ENCODE results near the gene TMEM98.
"Not testable (repeated sequence)": the region's sequence is repeated elsewhere in the genome, so short reads cannot be mapped to it uniquely, and the experiment has no call there.

The TMEM98 gene

DNA sequence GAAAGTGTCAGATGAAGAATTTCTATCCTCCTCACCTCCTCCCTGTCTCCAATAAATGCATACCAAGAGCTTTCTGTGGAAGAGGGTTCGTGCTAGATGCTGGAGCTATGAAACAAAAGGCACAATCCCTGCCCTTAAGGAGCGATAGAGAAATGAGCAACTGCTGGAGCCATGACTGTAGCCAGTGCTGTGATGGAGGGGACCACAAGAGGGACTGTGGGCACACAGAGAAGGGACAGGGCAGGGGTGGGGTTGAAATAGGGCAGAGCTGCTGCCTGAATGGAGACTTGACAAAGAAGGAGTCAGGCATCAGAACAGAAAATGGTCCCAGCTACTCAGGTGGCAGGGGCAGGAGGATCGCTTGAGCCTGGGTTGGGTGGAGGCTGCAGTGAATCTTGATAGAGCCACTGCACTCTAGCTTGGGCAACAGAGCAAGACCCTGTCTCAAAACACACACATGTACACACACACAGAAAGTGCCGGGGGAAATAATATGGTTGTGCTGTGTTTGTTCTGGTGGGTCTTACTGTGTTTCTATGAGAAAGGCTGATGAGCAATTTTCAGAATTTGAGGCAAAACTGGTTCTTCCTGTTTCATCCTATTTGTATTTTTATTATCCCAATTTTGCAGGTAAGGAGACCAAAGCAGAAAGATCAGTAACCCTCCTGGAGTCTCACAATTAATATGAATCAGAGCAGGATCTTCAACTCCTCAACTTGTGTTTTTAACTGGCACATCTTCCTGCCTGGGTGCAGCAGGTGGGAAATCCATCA, 16.5 kb downstream of the TMEM98 start:
- no peak for DNase-seq

- no peak for DNase-seq
Measured at GRCh38 chr17:32946375-32947135, 18.6 kb downstream of the TMEM98 start.

DNA sequence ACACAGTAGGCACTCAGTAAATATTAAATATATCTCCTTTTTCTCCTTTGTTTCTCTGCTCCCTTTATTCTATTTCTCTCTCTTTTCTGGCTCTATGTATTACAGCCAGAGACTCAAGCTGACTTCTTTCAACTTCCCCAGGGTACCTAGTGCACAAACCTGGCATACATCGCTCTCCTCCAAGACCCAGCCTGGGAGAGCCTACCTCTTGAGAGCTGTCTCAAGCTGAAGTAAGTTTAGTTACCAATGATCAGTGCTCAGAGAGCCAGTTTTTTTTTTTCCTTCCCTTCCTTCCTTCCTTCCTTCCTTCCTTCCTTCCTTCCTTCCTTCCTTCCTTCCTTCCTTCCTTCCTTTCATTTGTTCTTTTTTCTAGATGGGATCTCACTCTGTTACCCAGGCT, 19.8 kb downstream of the TMEM98 start:
- DNase-seq = no peak

DNA sequence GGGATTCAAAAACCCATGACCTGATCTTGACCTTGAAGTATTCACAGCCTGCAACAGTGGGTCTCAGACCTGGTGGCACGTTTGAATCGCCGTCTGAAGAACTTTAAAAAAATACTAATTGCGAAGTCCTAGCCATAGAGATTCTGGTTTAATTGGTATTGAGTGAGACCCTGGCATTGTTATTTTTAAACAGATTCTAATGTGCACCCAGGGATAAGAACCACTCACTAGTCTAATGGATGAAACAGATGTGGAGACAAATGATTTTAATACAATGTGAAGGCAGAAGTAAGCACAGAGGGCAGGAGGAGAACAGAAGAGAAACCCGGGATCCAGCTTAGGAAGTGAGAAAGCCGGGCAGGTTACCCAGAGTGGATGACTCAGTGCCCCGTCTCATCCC, 21.2 kb downstream of the TMEM98 start:
- no peak for DNase-seq

GRCh38 chr17:32952491-32952890, 24.5 kb downstream of the TMEM98 start:
- DNase-seq = not testable (repeated sequence)

DNA sequence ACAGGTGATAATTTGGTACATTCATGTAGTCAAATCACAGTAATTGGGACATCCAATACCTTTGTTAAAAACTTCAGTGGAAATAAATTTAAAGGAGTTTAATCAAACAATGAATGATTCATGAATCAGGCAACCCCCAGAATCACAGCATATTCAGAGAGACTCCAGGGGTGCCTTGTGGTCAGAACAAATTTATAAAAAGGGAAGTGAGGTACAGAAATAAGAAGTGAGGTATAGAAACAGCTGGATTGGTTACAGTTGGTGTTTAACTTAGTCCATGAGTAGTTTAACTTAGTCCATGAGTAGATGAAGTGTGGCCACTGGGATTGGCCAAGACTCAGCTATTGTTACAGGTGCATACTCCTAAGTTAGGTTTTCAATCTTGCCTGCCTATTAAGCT, 25.1 kb downstream of the TMEM98 start:
- no peak for DNase-seq

DNA sequence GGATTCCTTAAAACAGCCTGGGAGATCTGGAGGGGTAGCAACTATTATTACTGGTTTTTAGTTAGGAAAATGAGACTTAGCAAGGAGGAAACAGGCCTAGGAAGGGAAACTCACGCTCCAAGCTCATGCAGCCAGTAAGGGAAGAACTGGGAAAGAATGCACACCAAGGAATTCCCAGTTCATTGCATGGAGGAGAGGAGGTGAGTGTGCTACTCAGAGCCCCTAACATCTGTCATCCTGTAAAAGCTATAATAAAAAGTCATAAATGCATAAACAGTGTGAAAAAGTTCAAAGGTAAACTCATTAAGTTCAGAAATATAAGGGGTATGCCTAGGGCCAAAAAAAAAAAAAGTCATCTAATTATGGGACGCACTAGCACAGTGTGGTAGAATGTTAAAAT, 25.9 kb downstream of the TMEM98 start:
- DNase-seq = no peak

DNA sequence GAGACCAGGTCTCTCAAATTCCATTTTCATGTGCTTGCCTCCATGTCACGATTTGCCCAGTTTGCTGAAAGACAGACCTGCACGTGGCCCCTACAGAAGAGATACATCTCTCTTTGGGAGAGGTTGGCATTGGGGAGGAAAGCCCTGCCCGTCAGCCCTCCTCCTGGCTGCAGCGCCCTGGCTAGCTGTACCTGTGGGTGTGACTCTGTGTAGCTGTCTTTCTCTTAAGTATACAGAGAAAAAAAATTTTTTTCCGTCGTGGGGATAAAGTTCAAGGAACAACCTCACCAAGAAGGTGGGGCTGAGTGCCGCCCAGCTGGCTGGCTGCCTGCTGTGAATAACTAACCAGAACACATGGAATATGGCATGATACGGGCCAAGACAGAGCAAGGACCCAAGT, 26.5 kb downstream of the TMEM98 start:
- no peak for DNase-seq

DNA sequence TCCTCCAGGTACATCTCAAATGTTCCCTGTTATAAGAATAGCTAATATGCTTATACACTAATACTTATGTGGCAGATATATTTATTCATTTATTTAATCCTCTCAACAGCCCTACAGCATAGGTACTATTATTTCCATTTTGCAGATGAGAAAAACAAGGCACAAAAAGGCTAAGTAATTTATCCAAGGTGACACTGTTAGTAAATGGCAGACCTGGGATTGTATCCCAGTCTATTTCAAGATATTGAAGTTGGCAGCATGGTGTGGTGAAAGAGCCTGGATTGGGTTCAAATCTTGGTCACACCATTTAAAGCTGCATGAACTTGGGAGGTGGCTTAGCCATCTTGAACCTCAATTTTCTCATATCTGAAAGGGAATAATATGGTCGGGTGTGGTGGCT, 27.2 kb downstream of the TMEM98 start:
- DNase-seq = no peak

- DNase-seq = no peak
Measured at GRCh38 chr17:32956240-32956970, 28.5 kb downstream of the TMEM98 start.

DNA sequence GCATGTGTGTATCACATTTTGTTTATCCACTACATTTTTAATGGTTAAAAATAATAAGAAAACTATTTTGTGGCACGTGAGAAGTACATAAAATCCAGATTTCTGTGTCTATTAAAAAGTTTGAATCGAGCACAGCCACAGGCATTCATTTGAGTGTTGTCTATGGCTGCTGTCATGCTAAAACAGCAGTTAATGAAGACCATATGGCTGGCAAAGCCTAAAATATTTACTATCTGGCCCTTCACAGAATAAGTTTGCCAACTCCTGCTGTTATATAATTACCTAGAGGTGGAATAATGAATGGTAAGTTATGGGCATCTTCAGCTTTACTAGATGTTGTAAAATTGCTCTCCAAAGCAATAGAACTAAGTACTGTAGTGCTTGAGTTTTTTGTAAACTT, 30.5 kb downstream of the TMEM98 start:
- no peak for DNase-seq

- no peak for DNase-seq
Measured at GRCh38 chr17:32960815-32961214, 32.9 kb downstream of the TMEM98 start.

DNA sequence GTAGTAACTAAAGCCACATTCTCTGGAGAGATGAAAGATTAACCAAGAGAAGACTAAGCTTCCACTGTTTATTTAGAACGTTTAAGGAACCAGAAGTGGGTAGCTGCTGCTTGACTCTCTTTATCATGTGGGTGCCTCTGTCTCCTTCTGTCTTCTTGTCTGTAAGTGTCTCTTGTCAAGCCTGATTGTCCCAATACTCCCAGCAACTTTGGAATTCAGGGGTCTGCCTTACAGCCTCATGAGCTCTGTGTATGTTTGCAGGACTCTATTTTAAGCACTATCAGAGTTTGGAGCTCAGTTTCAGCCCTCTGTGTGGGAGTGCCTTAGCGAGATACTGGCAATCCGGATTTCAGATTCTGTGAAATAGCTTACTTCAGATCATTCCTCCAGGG, 34.4 kb downstream of the TMEM98 start:
- no peak for DNase-seq

- no peak for DNase-seq
Measured at GRCh38 chr17:32964541-32964940, 36.6 kb downstream of the TMEM98 start.

DNA sequence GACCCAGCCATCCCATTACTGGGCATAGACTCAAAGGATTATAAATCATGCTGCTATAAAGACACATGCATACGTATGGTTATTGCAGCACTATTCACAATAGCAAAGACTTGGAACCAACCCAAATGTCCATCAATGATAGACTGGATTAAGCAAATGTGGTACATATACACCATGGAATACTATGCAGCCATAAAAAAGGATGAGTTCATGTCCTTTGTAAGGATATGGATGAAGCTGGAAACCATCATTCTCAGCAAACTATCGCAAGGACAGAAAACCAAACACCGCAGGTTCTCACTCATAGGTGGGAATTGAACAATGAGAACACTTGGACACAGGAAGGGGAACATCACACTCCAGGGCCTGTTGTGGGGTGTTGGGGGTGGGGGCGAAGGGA, 41.3 kb downstream of the TMEM98 start:
- DNase-seq = not testable (repeated sequence)

GRCh38 chr17:32970281-32970680, 42.3 kb downstream of the TMEM98 start:
- no peak for DNase-seq

DNA sequence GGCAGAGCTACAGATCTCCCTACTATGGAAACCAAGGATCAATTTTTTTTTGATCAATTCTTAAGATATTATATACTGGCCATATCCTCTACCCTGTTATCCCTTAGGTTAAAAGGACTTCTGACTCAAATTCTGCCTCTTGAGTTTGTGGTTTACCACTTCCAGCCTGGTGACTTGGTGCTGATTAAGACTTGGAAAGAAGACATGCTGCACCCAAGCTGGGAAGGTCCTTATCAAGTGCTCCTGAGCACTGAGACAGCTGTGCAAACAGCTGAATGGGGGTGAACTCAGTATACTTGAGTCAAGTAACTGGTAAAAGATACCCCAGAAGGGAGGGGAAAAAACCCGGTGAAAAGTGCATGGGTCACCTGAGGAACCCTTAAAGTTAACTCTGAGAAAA, 43.2 kb downstream of the TMEM98 start:
- DNase-seq = no peak

GRCh38 chr17:32976131-32976530, 48.2 kb downstream of the TMEM98 start:
- DNase-seq = no peak

GRCh38 chr17:32976605-32977004, 48.7 kb downstream of the TMEM98 start:
- no peak for DNase-seq

DNA sequence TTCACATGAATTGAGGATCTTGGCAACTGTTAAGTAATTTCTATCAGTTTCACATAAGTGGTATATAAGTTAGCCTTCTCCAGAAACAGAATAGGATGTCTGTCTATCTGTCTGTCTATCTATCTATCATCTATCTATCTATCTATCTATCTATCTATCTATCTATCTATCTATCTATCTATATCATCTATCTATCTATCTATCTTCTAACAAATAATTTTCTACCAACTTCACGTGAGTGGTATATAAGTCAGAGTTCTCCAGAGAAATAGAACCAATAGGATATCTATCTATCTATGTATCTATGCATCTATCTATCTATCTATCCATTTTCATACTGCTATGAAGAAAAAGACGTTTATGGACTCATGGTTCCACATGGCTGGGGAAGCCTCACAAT, 52.3 kb downstream of the TMEM98 start:
- DNase-seq = no peak

DNA sequence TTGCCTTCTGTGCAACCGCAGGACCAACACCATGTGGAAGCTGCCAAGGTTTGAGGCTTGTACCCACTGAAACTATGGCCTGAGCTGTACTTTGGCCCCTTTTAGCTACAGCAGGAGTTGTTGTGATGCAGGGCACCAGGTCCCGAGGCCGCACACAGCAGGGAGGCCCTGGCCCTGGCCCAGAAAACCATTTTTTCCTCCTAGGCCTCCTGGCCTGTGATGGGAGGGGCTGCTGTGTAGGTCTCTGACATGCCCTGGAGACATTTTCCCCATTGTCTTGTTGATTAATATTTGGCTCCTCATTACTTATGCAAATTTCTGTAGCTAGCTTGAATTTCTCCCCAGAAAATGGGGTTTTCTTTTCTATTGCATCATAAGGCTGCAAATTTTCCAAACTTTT, 53.7 kb downstream of the TMEM98 start:
- not testable (repeated sequence) for DNase-seq

DNA sequence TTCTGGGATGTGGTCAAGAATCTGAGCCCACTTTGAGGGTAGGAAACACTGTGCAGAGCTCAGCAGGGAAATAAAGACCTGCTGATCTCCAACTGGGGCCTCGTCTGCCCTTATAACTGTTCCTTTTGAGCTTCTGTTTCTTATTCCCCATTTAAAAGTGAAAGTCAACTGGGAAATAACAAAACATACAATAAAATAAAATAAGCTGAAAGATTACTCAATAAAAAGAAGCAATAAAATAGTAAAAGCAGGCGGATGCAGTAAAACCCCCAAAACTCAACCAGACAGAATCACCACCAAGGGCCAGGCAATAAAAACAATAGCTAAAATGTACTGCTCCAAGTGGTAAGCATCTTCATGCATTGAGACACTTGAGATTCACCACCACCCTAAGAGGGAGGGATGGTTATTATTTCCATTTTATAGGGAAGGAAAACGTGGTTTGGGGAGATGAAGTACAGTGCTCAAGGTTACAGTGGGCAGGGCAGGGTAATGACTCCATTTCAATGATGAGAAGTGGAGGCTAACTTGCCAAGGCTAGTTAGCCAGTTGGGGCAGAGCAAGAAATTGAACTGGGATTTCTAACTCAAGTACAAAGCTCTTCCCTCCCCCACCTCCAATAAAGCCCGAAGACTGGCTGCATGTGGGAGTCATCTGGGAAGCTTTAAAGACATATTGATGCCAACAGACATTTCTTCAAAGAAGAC, 57.2 kb downstream of the TMEM98 start:
- no peak for DNase-seq

DNA sequence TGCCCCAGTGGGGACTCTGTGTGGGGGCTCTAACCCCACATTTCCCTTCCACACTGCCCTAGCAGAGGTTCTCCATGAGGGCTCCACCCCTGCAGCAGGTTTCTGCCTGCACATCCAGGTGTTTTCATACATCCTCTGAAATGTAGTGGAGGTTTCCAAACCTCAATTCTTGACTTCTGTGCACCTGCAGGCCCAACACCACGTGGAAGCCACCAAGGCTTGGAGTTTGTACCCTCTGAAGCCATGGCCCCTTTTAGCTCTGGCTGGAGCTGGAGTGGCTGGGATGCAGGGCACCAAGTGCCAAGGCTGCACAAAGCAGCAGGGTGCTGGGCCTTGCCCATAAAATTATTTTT, 59.5 kb downstream of the TMEM98 start:
- not testable (repeated sequence) for DNase-seq

Measured in NCI-H524 treated with DMSO at 0.1 percent for 48 hours (cell line).